ENCODE results near the gene APCDD1L.

The APCDD1L gene

DNA sequence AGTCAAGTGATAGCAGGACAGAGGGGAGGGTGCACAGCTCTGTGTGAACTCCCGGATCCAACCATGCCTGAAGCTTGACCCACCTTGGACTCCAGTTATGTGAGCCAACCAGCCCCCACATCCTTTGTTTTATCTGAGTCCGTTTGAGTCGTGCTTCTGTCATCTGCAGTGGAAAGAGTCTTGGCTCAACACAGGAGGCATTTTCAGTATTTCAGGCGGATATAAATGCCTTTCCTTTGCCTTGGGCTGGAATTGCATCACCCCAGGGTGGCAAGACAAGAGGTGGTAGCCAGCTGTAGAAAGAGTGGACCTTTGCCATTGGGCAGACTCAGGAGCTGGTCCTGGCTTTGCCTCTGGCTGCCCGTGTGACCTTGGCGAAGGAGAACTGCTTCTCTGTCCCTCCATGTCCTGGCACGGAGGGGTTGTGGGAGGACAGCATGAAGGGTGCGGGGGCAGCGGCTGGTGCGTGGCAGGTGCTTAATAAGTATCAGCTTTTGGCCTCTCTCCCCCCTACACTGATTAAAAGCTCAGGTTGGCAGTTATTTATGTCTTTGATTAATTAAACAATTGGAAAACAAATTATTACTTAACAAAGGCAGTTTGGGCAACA lies 42.6 kb upstream of the APCDD1L start:
- no peak overlapping the region for H3K23ac ChIP-seq (ENCODE audit: low read depth, low read length, poor library complexity)
- H3K9ac ChIP-seq (ENCODE audit: low read depth, low read length, poor library complexity) = no peak overlapping the region
- no peak overlapping the region for H2BK120ac ChIP-seq (ENCODE audit: low read depth, low read length)
- H3K18ac ChIP-seq (ENCODE audit: low read length) = no peak overlapping the region
- H2BK12ac ChIP-seq (ENCODE audit: low read length) = no peak overlapping the region
- no peaks in the 10 kb centered on the region for H3K4me1 ChIP-seq (ENCODE audit: control insufficient read depth in 2 of 2, insufficient read depth in 1 of 2, low read depth in 1 of 2, low read length in 2 of 2)
- no peak overlapping the region for H2BK5ac ChIP-seq (ENCODE audit: low read length)
- H3K9me3 ChIP-seq (replicated peaks in 1 of 2; ENCODE audit: control insufficient read depth in 2 of 2, insufficient read depth in 1 of 2, low read depth in 1 of 2, low read length in 2 of 2) = no peaks in the 10 kb centered on the region
- H3K27ac ChIP-seq (replicated peaks; ENCODE audit: low read length) = no peak overlapping the region
- H2AK5ac ChIP-seq (ENCODE audit: low read depth, low read length) = no peak overlapping the region
- no CpG with 5 or more reads among the region's 10 CpGs for WGBS, 2 donors (ENCODE audit: extremely low coverage in 2 of 2, insufficient read length in 2 of 2, insufficient replicate concordance in 1 of 2)
- no peak overlapping the region for H4K8ac ChIP-seq (ENCODE audit: low read depth, low read length)
- H2BK15ac ChIP-seq (ENCODE audit: low read length) = no peak overlapping the region
- no peaks in the 10 kb centered on the region for H3K79me1 ChIP-seq (ENCODE audit: low read depth, low read length)
- no peak overlapping the region for H3K4ac ChIP-seq (ENCODE audit: low read length)
- H3K4me2 ChIP-seq (ENCODE audit: insufficient read depth, low read length, poor library complexity, severe bottlenecking) = no peak overlapping the region
- H3K4me3 ChIP-seq (ENCODE audit: low read length in 2 of 2) = no peak overlapping the region
- H3K27me3 ChIP-seq (ENCODE audit: control insufficient read depth in 3 of 3, insufficient read depth in 3 of 3, low read depth in 1 of 3, low read length in 3 of 3) = peaks cover 0 to 21% (median 0%) of the 10 kb centered on the region in 3 experiments
- H4K91ac ChIP-seq (ENCODE audit: low read depth, low read length, poor library complexity) = no peak overlapping the region
- H3K14ac ChIP-seq (ENCODE audit: low read length) = no peak overlapping the region
- no peak for DNase-seq (ENCODE audit: low spot score)
- no peak overlapping the region for H2AFZ ChIP-seq (ENCODE audit: low read length)
- H3K36me3 ChIP-seq (replicated peaks in 1 of 2; ENCODE audit: control insufficient read depth in 2 of 2, insufficient read depth in 2 of 2, low read length in 2 of 2) = no peaks in the 10 kb centered on the region

DNA sequence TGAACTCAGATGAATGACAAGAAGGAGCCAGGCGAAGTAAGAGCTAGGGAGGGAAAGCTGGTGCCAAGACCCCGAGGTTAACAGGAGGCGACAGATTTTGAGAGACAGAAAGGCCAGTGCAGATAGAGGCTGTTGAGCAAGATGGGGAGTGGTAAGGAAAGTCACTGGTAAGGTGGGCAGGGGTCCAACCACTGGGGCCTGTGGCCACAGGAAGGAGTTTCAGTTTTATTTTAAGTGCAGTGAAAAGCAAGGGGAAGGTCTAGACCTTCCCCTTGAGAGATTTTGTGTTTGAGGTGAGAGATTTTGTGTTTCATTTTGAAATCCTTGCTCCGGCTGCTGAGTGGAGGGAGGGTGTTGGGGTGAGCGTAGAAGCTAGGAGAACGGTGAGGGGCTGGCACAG lies 41.8 kb upstream of the APCDD1L start:
- no peaks in the 10 kb centered on the region for H3K4me1 ChIP-seq (ENCODE audit: control insufficient read depth in 2 of 2, insufficient read depth in 1 of 2, low read depth in 1 of 2, low read length in 2 of 2)
- H2BK120ac ChIP-seq (ENCODE audit: low read depth, low read length) = no peak overlapping the region
- H3K79me1 ChIP-seq (ENCODE audit: low read depth, low read length) = no peaks in the 10 kb centered on the region
- DNase-seq (ENCODE audit: low spot score) = no peak
- no peak overlapping the region for H3K4me3 ChIP-seq (ENCODE audit: low read length in 2 of 2)
- no peak overlapping the region for H3K23ac ChIP-seq (ENCODE audit: low read depth, low read length, poor library complexity)
- no peak overlapping the region for H2BK5ac ChIP-seq (ENCODE audit: low read length)
- no peak overlapping the region for H3K18ac ChIP-seq (ENCODE audit: low read length)
- H3K27ac ChIP-seq (replicated peaks; ENCODE audit: low read length) = no peak overlapping the region
- H3K9me3 ChIP-seq (replicated peaks in 1 of 2; ENCODE audit: control insufficient read depth in 2 of 2, insufficient read depth in 1 of 2, low read depth in 1 of 2, low read length in 2 of 2) = no peaks in the 10 kb centered on the region
- no peak overlapping the region for H3K4me2 ChIP-seq (ENCODE audit: insufficient read depth, low read length, poor library complexity, severe bottlenecking)
- WGBS, 2 donors (ENCODE audit: extremely low coverage in 2 of 2, insufficient read length in 2 of 2, insufficient replicate concordance in 1 of 2) = no CpG with 5 or more reads among the region's 6 CpGs
- H3K36me3 ChIP-seq (replicated peaks in 1 of 2; ENCODE audit: control insufficient read depth in 2 of 2, insufficient read depth in 2 of 2, low read length in 2 of 2) = no peaks in the 10 kb centered on the region
- H2AK5ac ChIP-seq (ENCODE audit: low read depth, low read length) = no peak overlapping the region
- peaks cover 0 to 21% (median 0%) of the 10 kb centered on the region in 3 experiments for H3K27me3 ChIP-seq (ENCODE audit: control insufficient read depth in 3 of 3, insufficient read depth in 3 of 3, low read depth in 1 of 3, low read length in 3 of 3)
- no peak overlapping the region for H3K14ac ChIP-seq (ENCODE audit: low read length)
- H4K91ac ChIP-seq (ENCODE audit: low read depth, low read length, poor library complexity) = no peak overlapping the region
- no peak overlapping the region for H3K9ac ChIP-seq (ENCODE audit: low read depth, low read length, poor library complexity)
- no peak overlapping the region for H2BK15ac ChIP-seq (ENCODE audit: low read length)
- no peak overlapping the region for H2AFZ ChIP-seq (ENCODE audit: low read length)
- no peak overlapping the region for H2BK12ac ChIP-seq (ENCODE audit: low read length)
- H3K4ac ChIP-seq (ENCODE audit: low read length) = no peak overlapping the region
- H4K8ac ChIP-seq (ENCODE audit: low read depth, low read length) = no peak overlapping the region

DNA sequence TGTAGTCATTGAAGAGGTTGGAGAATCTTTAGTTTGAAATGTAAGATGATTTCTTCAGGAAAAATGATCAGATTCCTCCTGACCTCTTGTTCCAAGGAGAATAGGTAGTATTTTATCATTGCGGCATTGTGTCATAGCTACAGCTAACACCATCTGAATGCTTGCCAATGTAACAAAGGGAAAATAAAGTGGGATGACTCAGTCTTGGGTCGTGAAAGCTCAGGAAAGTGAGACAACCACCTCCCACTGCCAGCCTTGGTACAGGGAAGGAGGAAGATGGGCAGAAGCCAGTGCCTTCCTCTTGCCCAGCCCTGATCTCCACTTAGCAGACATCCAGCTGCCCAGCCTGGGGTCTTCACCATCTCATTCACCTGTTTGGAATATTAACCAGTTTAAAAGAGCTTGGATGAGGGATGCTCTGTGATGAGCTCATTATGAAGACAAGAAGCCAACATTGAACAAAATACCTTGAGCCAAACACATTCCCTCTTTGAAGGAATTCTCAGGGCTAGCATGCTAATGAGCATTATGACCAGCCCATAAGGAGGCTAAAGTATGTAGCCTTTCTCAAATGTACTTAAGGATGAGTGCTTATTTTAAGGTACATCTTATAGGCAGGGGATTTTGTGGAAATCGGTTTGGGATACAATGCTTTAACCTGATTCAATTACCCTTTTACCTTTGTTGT lies 40.0 kb upstream of the APCDD1L start:
- H2BK120ac ChIP-seq (ENCODE audit: low read depth, low read length) = no peak overlapping the region
- peaks cover 0 to 2% of the 10 kb centered on the region in 2 donors for H3K9me3 ChIP-seq (replicated peaks in 1 of 2; ENCODE audit: control insufficient read depth in 2 of 2, insufficient read depth in 1 of 2, low read depth in 1 of 2, low read length in 2 of 2)
- H4K8ac ChIP-seq (ENCODE audit: low read depth, low read length) = no peak overlapping the region
- no peak overlapping the region for H3K4me3 ChIP-seq (ENCODE audit: low read length in 2 of 2)
- DNase-seq (ENCODE audit: low spot score) = no peak
- no peaks in the 10 kb centered on the region for H3K4me1 ChIP-seq (ENCODE audit: control insufficient read depth in 2 of 2, insufficient read depth in 1 of 2, low read depth in 1 of 2, low read length in 2 of 2)
- H2BK12ac ChIP-seq (ENCODE audit: low read length) = no peak overlapping the region
- no peaks in the 10 kb centered on the region for H3K36me3 ChIP-seq (replicated peaks in 1 of 2; ENCODE audit: control insufficient read depth in 2 of 2, insufficient read depth in 2 of 2, low read length in 2 of 2)
- H4K91ac ChIP-seq (ENCODE audit: low read depth, low read length, poor library complexity) = no peak overlapping the region
- no peak overlapping the region for H2AK5ac ChIP-seq (ENCODE audit: low read depth, low read length)
- no peak overlapping the region for H3K4ac ChIP-seq (ENCODE audit: low read length)
- no peak overlapping the region for H2AFZ ChIP-seq (ENCODE audit: low read length)
- WGBS, 2 donors (ENCODE audit: extremely low coverage in 2 of 2, insufficient read length in 2 of 2, insufficient replicate concordance in 1 of 2) = no CpG with 5 or more reads among the region's 3 CpGs
- no peak overlapping the region for H2BK5ac ChIP-seq (ENCODE audit: low read length)
- no peak overlapping the region for H3K27ac ChIP-seq (replicated peaks; ENCODE audit: low read length)
- H3K23ac ChIP-seq (ENCODE audit: low read depth, low read length, poor library complexity) = no peak overlapping the region
- H3K9ac ChIP-seq (ENCODE audit: low read depth, low read length, poor library complexity) = no peak overlapping the region
- H3K79me1 ChIP-seq (ENCODE audit: low read depth, low read length) = no peaks in the 10 kb centered on the region
- peaks cover 0 to 21% (median 0%) of the 10 kb centered on the region in 3 experiments for H3K27me3 ChIP-seq (ENCODE audit: control insufficient read depth in 3 of 3, insufficient read depth in 3 of 3, low read depth in 1 of 3, low read length in 3 of 3)
- H2BK15ac ChIP-seq (ENCODE audit: low read length) = no peak overlapping the region
- no peak overlapping the region for H3K4me2 ChIP-seq (ENCODE audit: insufficient read depth, low read length, poor library complexity, severe bottlenecking)
- no peak overlapping the region for H3K14ac ChIP-seq (ENCODE audit: low read length)
- no peak overlapping the region for H3K18ac ChIP-seq (ENCODE audit: low read length)

DNA sequence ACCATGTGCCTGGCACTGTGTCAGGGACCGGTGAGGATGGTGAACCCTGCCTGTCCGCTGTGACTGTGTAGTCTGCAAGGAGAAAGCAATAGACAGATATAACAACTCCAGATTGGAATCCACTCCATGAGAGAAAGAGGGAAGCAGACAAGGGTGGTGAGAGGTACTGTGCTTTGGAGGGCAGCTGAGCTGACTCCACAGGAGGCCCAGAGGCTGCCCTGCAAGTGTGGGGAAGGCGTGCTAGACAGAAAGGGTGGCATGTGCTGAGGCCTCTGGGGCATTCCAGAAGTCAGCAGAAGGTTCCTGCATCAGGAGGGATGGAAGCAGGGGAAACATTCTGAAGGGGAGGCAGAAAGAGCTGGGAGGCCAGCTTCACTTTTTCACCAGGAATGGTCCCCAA lies 39.3 kb upstream of the APCDD1L start:
- Histone ChIP-seq H3K9me3 (replicated peaks in 1 of 2; ENCODE audit: control insufficient read depth in 2 of 2, insufficient read depth in 1 of 2, low read depth in 1 of 2, low read length in 2 of 2) (peaks cover 0 to 2% of the 10 kb centered on the region in 2 donors), H2BK5ac (ENCODE audit: low read length) (no peak overlapping the region), H2AFZ (ENCODE audit: low read length) (no peak overlapping the region), H3K4me3 (ENCODE audit: low read length in 2 of 2) (no peak overlapping the region), H2BK120ac (ENCODE audit: low read depth, low read length) (no peak overlapping the region), H3K18ac (ENCODE audit: low read length) (no peak overlapping the region), H3K36me3 (replicated peaks in 1 of 2; ENCODE audit: control insufficient read depth in 2 of 2, insufficient read depth in 2 of 2, low read length in 2 of 2) (no peaks in the 10 kb centered on the region), H3K27ac (replicated peaks; ENCODE audit: low read length) (no peak overlapping the region), H3K9ac (ENCODE audit: low read depth, low read length, poor library complexity) (no peak overlapping the region), H3K14ac (ENCODE audit: low read length) (no peak overlapping the region), H3K4me1 (ENCODE audit: control insufficient read depth in 2 of 2, insufficient read depth in 1 of 2, low read depth in 1 of 2, low read length in 2 of 2) (no peaks in the 10 kb centered on the region), H2AK5ac (ENCODE audit: low read depth, low read length) (no peak overlapping the region), H2BK15ac (ENCODE audit: low read length) (no peak overlapping the region), H2BK12ac (ENCODE audit: low read length) (no peak overlapping the region), H3K79me1 (ENCODE audit: low read depth, low read length) (no peaks in the 10 kb centered on the region), H3K4ac (ENCODE audit: low read length) (no peak overlapping the region), H3K27me3 (ENCODE audit: control insufficient read depth in 3 of 3, insufficient read depth in 3 of 3, low read depth in 1 of 3, low read length in 3 of 3) (peaks cover 0 to 21% (median 0%) of the 10 kb centered on the region in 3 experiments), H4K91ac (ENCODE audit: low read depth, low read length, poor library complexity) (no peak overlapping the region), H3K23ac (ENCODE audit: low read depth, low read length, poor library complexity) (peak overlapping the region; percentile 13), H3K4me2 (ENCODE audit: insufficient read depth, low read length, poor library complexity, severe bottlenecking) (no peak overlapping the region), H4K8ac (ENCODE audit: low read depth, low read length) (no peak overlapping the region)
- DNase-seq (ENCODE audit: low spot score) = no peak
- no CpG with 5 or more reads among the region's 3 CpGs for WGBS, 2 donors (ENCODE audit: extremely low coverage in 2 of 2, insufficient read length in 2 of 2, insufficient replicate concordance in 1 of 2)
